Activated CD4-positive, alpha-beta T cell treated with anti-CD3 and anti-CD28 coated beads, Interleukin-2, amount 10 ng/mL, durations not matched to agents 7 days and 5 days (primary cell): ENCODE measurements around the gene SAXO1. TPM values are rescaled to one million over a fixed set of nuclear protein-coding genes. Genes with fewer than 3 reads are reported as not detected.

Source experiments
- CTCF ChIA-PET: fragments of 350-600 bp; sonication (Branson Sonifier 250); formaldehyde crosslinking; loops from one replicate; lab custom pipeline; 2021; ENCODE audit warnings: antibody characterized with exemption; lab: Charles Lee
- POLR2A ChIA-PET: fragments of 350-600 bp; sonication (Branson Sonifier 250); formaldehyde crosslinking; loops from one replicate; lab custom pipeline; 2021; ENCODE audit warnings: antibody characterized with exemption; lab: Charles Lee
- DNase-seq: peaks from one replicate; pipeline ENCODE4 v3.0.0-alpha.2; 2020
- H3K27ac Mint-ChIP-seq: one replicate; pipeline ENCODE4 v1.8.0; 2021; ENCODE audit warnings: mild to moderate bottlenecking, moderate library complexity, mixed read lengths
- H3K27me3 Mint-ChIP-seq: one replicate; pipeline ENCODE4 v1.8.0; 2021; ENCODE audit warnings: mixed read lengths
- H3K36me3 Mint-ChIP-seq: one replicate; pipeline ENCODE4 v1.8.0; 2021; ENCODE audit warnings: low read depth, mixed read lengths
- H3K4me1 Mint-ChIP-seq: one replicate; pipeline ENCODE4 v1.8.0; 2021; ENCODE audit warnings: mixed read lengths
- H3K4me3 Mint-ChIP-seq: one replicate; pipeline ENCODE4 v1.8.0; 2021; ENCODE audit warnings: mild to moderate bottlenecking, moderate library complexity, mixed read lengths
- H3K9me3 Mint-ChIP-seq: one replicate; pipeline ENCODE4 v1.8.0; 2021; ENCODE audit warnings: mixed read lengths
- total RNA-seq, 2 experiments: library from RNA; stranded (reverse); gene quantifications; one replicate each; pipeline ENCODE4 v1.2.3, GENCODE V29; 2021

The SAXO1 gene
- total RNA-seq, 2 experiments from 2014 or later, result 0.10 TPM; not detected in 1

- no peak for DNase-seq
- ChIA-PET CTCF (no interaction called here), POLR2A (no interaction called here)
- Mint-ChIP-seq H3K27ac (no peak overlapping the region), H3K27me3 (peaks cover 2% of the 10 kb centered on the region), H3K9me3 (no peaks in the 10 kb centered on the region), H3K4me3 (no peak overlapping the region), H3K4me1 (peaks cover 8% of the 10 kb centered on the region), H3K36me3 (no peaks in the 10 kb centered on the region)
These were observed 56.1 kb downstream of the SAXO1 start for GRCh38 chr9:18976709-18977531.

GRCh38 chr9:18976221-18976708 is 56.7 kb downstream of the SAXO1 start:
- ChIA-PET POLR2A (no interaction called here), CTCF (no interaction called here)
- Mint-ChIP-seq H3K4me3 (no peak overlapping the region), H3K36me3 (no peaks in the 10 kb centered on the region), H3K27me3 (peaks cover 2% of the 10 kb centered on the region), H3K9me3 (no peaks in the 10 kb centered on the region), H3K27ac (no peak overlapping the region), H3K4me1 (peaks cover 8% of the 10 kb centered on the region)
- no peak for DNase-seq

GRCh38 chr9:18973348-18973747 is 59.7 kb downstream of the SAXO1 start:
- peaks cover 2% of the 10 kb centered on the region for H3K27me3 Mint-ChIP-seq
- H3K36me3 Mint-ChIP-seq, result no peaks in the 10 kb centered on the region
- no peak overlapping the region for H3K4me3 Mint-ChIP-seq
- peaks cover 8% of the 10 kb centered on the region for H3K4me1 Mint-ChIP-seq
- ChIA-PET CTCF (no interaction called here), POLR2A (no interaction called here)
- H3K27ac Mint-ChIP-seq, result no peak overlapping the region
- H3K9me3 Mint-ChIP-seq, result no peaks in the 10 kb centered on the region
- no peak for DNase-seq

GRCh38 chr9:18972675-18973074 is 60.3 kb downstream of the SAXO1 start:
- H3K27ac Mint-ChIP-seq, result no peak overlapping the region
- ChIA-PET POLR2A (no interaction called here), CTCF (no interaction called here)
- H3K4me1 Mint-ChIP-seq, result peaks cover 8% of the 10 kb centered on the region
- H3K9me3 Mint-ChIP-seq, result no peaks in the 10 kb centered on the region
- H3K27me3 Mint-ChIP-seq, result peaks cover 2% of the 10 kb centered on the region
- no peak overlapping the region for H3K4me3 Mint-ChIP-seq
- no peaks in the 10 kb centered on the region for H3K36me3 Mint-ChIP-seq
- no peak for DNase-seq

GRCh38 chr9:18971909-18972308 is 61.1 kb downstream of the SAXO1 start:
- CTCF ChIA-PET, result no interaction called here
- H3K4me3 Mint-ChIP-seq, result no peak overlapping the region
- peaks cover 6% of the 10 kb centered on the region for H3K4me1 Mint-ChIP-seq
- DNase-seq, result no peak
- no peaks in the 10 kb centered on the region for H3K9me3 Mint-ChIP-seq
- H3K36me3 Mint-ChIP-seq, result no peaks in the 10 kb centered on the region
- no peak overlapping the region for H3K27ac Mint-ChIP-seq
- POLR2A ChIA-PET, result no interaction called here
- H3K27me3 Mint-ChIP-seq, result peaks cover 2% of the 10 kb centered on the region

GRCh38 chr9:18971404-18971803 is 61.6 kb downstream of the SAXO1 start:
- no peak overlapping the region for H3K4me3 Mint-ChIP-seq
- H3K27me3 Mint-ChIP-seq, result peaks cover 5% of the 10 kb centered on the region
- ChIA-PET CTCF (no interaction called here), POLR2A (no interaction called here)
- H3K4me1 Mint-ChIP-seq, result peaks cover 3% of the 10 kb centered on the region
- H3K9me3 Mint-ChIP-seq, result no peaks in the 10 kb centered on the region
- H3K36me3 Mint-ChIP-seq, result no peaks in the 10 kb centered on the region
- no peak overlapping the region for H3K27ac Mint-ChIP-seq
- no peak for DNase-seq

- DNase-seq, result no peak
- H3K9me3 Mint-ChIP-seq, result no peaks in the 10 kb centered on the region
- H3K4me3 Mint-ChIP-seq, result no peak overlapping the region
- H3K27me3 Mint-ChIP-seq, result peaks cover 7% of the 10 kb centered on the region
- H3K36me3 Mint-ChIP-seq, result no peaks in the 10 kb centered on the region
- ChIA-PET CTCF (no interaction called here), POLR2A (no interaction called here)
- H3K27ac Mint-ChIP-seq, result no peak overlapping the region
- H3K4me1 Mint-ChIP-seq, result no peaks in the 10 kb centered on the region
These were observed 62.6 kb downstream of the SAXO1 start for GRCh38 chr9:18970393-18970792.

- POLR2A ChIA-PET, result no interaction called here
- Mint-ChIP-seq H3K36me3 (no peaks in the 10 kb centered on the region), H3K9me3 (no peaks in the 10 kb centered on the region), H3K4me1 (no peaks in the 10 kb centered on the region), H3K4me3 (no peak overlapping the region), H3K27me3 (peaks cover 7% of the 10 kb centered on the region), H3K27ac (no peak overlapping the region)
- no peak for DNase-seq
- CTCF ChIA-PET, result no interaction called here
These were observed 63.9 kb downstream of the SAXO1 start for GRCh38 chr9:18969128-18969527.

- CTCF ChIA-PET, result interaction anchor here (1.0 kb wide), 1 partner anchor 59 kb away, joined by 3 read pairs; no protein-coding TSS in a partner anchor
- Mint-ChIP-seq H3K27ac (no peak overlapping the region), H3K9me3 (no peaks in the 10 kb centered on the region), H3K4me3 (no peak overlapping the region), H3K4me1 (no peaks in the 10 kb centered on the region), H3K27me3 (peaks cover 6% of the 10 kb centered on the region), H3K36me3 (no peaks in the 10 kb centered on the region)
- POLR2A ChIA-PET, result no interaction called here
- no peak for DNase-seq
These were observed 77.4 kb downstream of the SAXO1 start for GRCh38 chr9:18955626-18956025.

GRCh38 chr9:18951936-18952335 is 81.1 kb downstream of the SAXO1 start:
- POLR2A ChIA-PET, result no interaction called here
- DNase-seq, result no peak
- CTCF ChIA-PET, result no interaction called here
- no peak overlapping the region for H3K27ac Mint-ChIP-seq
- no peaks in the 10 kb centered on the region for H3K36me3 Mint-ChIP-seq
- H3K27me3 Mint-ChIP-seq, result peaks cover 4% of the 10 kb centered on the region
- no peaks in the 10 kb centered on the region for H3K9me3 Mint-ChIP-seq
- no peak overlapping the region for H3K4me3 Mint-ChIP-seq
- H3K4me1 Mint-ChIP-seq, result no peaks in the 10 kb centered on the region

- no peak overlapping the region for H3K4me3 Mint-ChIP-seq
- peaks cover 8% of the 10 kb centered on the region for H3K27me3 Mint-ChIP-seq
- no peak for DNase-seq
- H3K9me3 Mint-ChIP-seq, result no peaks in the 10 kb centered on the region
- no peaks in the 10 kb centered on the region for H3K4me1 Mint-ChIP-seq
- no peaks in the 10 kb centered on the region for H3K36me3 Mint-ChIP-seq
- ChIA-PET POLR2A (no interaction called here), CTCF (no interaction called here)
- no peak overlapping the region for H3K27ac Mint-ChIP-seq
These were observed 85.1 kb downstream of the SAXO1 start for GRCh38 chr9:18947892-18948339.

- ChIA-PET POLR2A (no interaction called here), CTCF (no interaction called here)
- Mint-ChIP-seq H3K9me3 (no peaks in the 10 kb centered on the region), H3K36me3 (no peaks in the 10 kb centered on the region), H3K27ac (no peak overlapping the region), H3K4me3 (no peak overlapping the region), H3K27me3 (peaks cover 6% of the 10 kb centered on the region), H3K4me1 (no peaks in the 10 kb centered on the region)
- DNase-seq, result no peak
These were observed 90.2 kb downstream of the SAXO1 start for GRCh38 chr9:18942801-18943200.

- no peak overlapping the region for H3K4me3 Mint-ChIP-seq
- no peak overlapping the region for H3K27ac Mint-ChIP-seq
- DNase-seq, result no peak
- POLR2A ChIA-PET, result no interaction called here
- no peaks in the 10 kb centered on the region for H3K4me1 Mint-ChIP-seq
- CTCF ChIA-PET, result no interaction called here
- peaks cover 8% of the 10 kb centered on the region for H3K27me3 Mint-ChIP-seq
- H3K36me3 Mint-ChIP-seq, result no peaks in the 10 kb centered on the region
- H3K9me3 Mint-ChIP-seq, result no peaks in the 10 kb centered on the region
These were observed 91.8 kb downstream of the SAXO1 start for GRCh38 chr9:18941060-18941740.
